Measurements from ENCODE around the gene CSGALNACT2.

GRCh38 chr10:43160921-43161255 lies 22.6 kb downstream of the CSGALNACT2 start:
- TF ChIP-seq EZH2 (IDR thresholded peaks at IDR 0.05; ENCODE audit: borderline replicate concordance, insufficient read depth, low read depth, low read length, poor library complexity, severe bottlenecking) (no peak), CTCF (IDR thresholded peaks at IDR 0.05) (no peak)

All from B cell (primary cell).